AG04450 (cell line): ENCODE data around the gene SDR39U1. TPM values are rescaled to one million over a fixed set of nuclear protein-coding genes. Genes with fewer than 3 reads are reported as not detected.

ENCODE experiments used
- CTCF ChIA-PET: fragments of 300-600, 350-600 bp; formaldehyde crosslinking; extraction: SDS; loops from one replicate; lab custom pipeline; 2022; ENCODE audit warnings: antibody characterized with exemption, inconsistent platforms; lab: Charles Lee
- POLR2A ChIA-PET: fragments of 350-600 bp; formaldehyde crosslinking; extraction: SDS; loops from one replicate; lab custom pipeline; 2021; ENCODE audit warnings: antibody characterized with exemption, inconsistent platforms; lab: Yijun Ruan, JAX
- DNase-seq: peaks from one replicate; pipeline ENCODE4 v3.0.0-alpha.2; 2011; ENCODE audit warnings: low read depth, low spot score
- H3K27ac ChIP-seq: one replicate; pipeline ENCODE4 v1.5.1; 2012; ENCODE audit warnings: low read depth, low read length, control low read depth
- H3K27me3 ChIP-seq: one replicate; pipeline ENCODE4 v1.6.0; 2012; ENCODE audit warnings: low read length; ENCODE audit not compliant: control insufficient read depth, insufficient read depth
- H3K4me3 ChIP-seq: 2 replicates; pipeline ENCODE4 v1.5.1; 2011; ENCODE audit warnings: mild to moderate bottlenecking, low read depth, low read length, control low read depth
- H3K9me3 ChIP-seq: 2 replicates; pipeline ENCODE4 v1.5.1; 2012; ENCODE audit warnings: low read length; ENCODE audit not compliant: control insufficient read depth, insufficient read depth
- CTCF ChIP-seq: IDR thresholded peaks from 2 replicates; pipeline ENCODE4 v1.5.1; 2011; ENCODE audit warnings: low read depth, low read length, control low read depth, inconsistent platforms
- polyA plus RNA-seq: library from polyadenylated mRNA; depleted of rRNA; stranded (reverse); fragments of >200 nt; gene quantifications from 2 replicates; pipeline ENCODE4 v1.2.3, GENCODE V29; 2011

The SDR39U1 gene
- polyA plus RNA-seq, 1 experiment = 22.9 TPM

- no peak for TF ChIP-seq CTCF
- no peak for DNase-seq
- H3K4me3 ChIP-seq = no peak overlapping the region
- no peaks in the 10 kb centered on the region for H3K27me3 ChIP-seq
- ChIA-PET CTCF (interaction anchor here (0.6 to 13.3 kb wide), 8 partner anchors 10 to 164 kb away, joined by 3 to 712 read pairs (median 14); partner anchors contain the start of genes ADCY4, CIDEB, LTB4R2 and RABGGTA), POLR2A (interaction anchor here (2.2 kb wide), 1 partner anchor 69 kb away, joined by 8 read pairs; no protein-coding TSS in a partner anchor)
- peaks cover 3% of the 10 kb centered on the region; the same call in 1 of the 2 replicates for H3K9me3 ChIP-seq
- peak overlapping the region; percentile 3 for H3K27ac ChIP-seq
Observed at GRCh38 chr14:24435192-24435810, 7.3 kb downstream of the SDR39U1 start.

GRCh38 chr14:24434676-24435075 is 7.9 kb downstream of the SDR39U1 start:
- no peak for TF ChIP-seq CTCF
- Histone ChIP-seq H3K9me3 (peaks cover 3% of the 10 kb centered on the region; the same call in 1 of the 2 replicates), H3K27ac (no peak overlapping the region), H3K4me3 (no peak overlapping the region), H3K27me3 (no peaks in the 10 kb centered on the region)
- ChIA-PET POLR2A (no interaction called here), CTCF (interaction anchor here (0.6 to 13.3 kb wide), 4 partner anchors 45 to 127 kb away, joined by 5 to 712 read pairs (median 100); partner anchors contain the start of genes ADCY4, CIDEB, LTB4R2 and RIPK3)
- DNase-seq = no peak

DNA sequence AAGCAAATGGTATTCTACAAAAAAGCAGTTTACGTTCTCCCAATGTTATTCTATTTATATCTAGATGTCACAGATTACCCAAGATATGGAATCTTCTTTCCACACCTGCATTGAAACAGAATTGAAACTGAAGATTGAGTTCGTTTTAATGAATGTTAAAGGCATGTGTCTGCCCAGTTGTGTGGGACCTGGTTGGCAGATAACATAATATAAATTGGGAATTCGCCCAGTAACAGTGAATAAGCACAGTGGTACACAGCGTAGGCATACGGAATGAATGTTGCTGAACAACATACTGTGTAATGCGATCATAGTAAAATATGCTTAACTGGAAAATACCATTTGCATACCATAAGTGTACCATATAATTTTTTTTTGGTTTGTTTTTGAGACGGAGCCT is 8.5 kb downstream of the SDR39U1 start:
- Histone ChIP-seq H3K9me3 (peaks cover 3% of the 10 kb centered on the region; the same call in 1 of the 2 replicates), H3K27me3 (no peaks in the 10 kb centered on the region), H3K27ac (no peak overlapping the region), H3K4me3 (no peak overlapping the region)
- POLR2A ChIA-PET = no interaction called here
- CTCF ChIA-PET = interaction anchor here (1.3 to 13.3 kb wide), 4 partner anchors 68 to 126 kb away, joined by 3 to 712 read pairs (median 100); partner anchors contain the start of genes ADCY4, CIDEB, LTB4R2 and RIPK3
- no peak for TF ChIP-seq CTCF
- DNase-seq = no peak

- no peaks in the 10 kb centered on the region for H3K27me3 ChIP-seq
- peak overlapping the region; percentile 82 for H3K4me3 ChIP-seq
- no peak for TF ChIP-seq CTCF
- H3K27ac ChIP-seq = no peak overlapping the region
- peaks cover 3% of the 10 kb centered on the region; the same call in 1 of the 2 replicates for H3K9me3 ChIP-seq
- no peak for DNase-seq
- ChIA-PET POLR2A (interaction anchor here (0.6 to 3.1 kb wide), 10 partner anchors 10 to 161 kb away, joined by 3 to 42 read pairs (median 5); partner anchors contain the start of genes LTB4R2, RABGGTA and SDR39U1), CTCF (interaction anchor here (0.6 to 13.3 kb wide), 47 partner anchors 9 to 1125 kb away, joined by 3 to 712 read pairs (median 8); partner anchors contain the start of genes ADCY4, CHMP4A, CIDEB and DHRS1)
Observed at GRCh38 chr14:24432259-24433131, 10.1 kb downstream of the SDR39U1 start.
